K562 (cell line): ENCODE measurements around the gene DELE1. TPM values are rescaled to one million over a fixed set of nuclear protein-coding genes. Genes with fewer than 3 reads are reported as not detected.
"Not testable (repeated sequence)": the region's sequence is repeated elsewhere in the genome, so short reads cannot be mapped to it uniquely, and the experiment has no call there.

ENCODE experiments used
- ATAC-seq: fragments of 200-7000 bp; cut with Tn5 transposase; 3 replicates; pipeline ENCODE4 v1.9.1; 2020; ENCODE audit warnings: moderate library complexity
- BruUV-seq: library from RNA; stranded (reverse); fragments of 400-500 nt; replicated peaks from 2 replicates; lab custom pipeline; 2021; lab: Mats Ljungman, UMichigan
- CTCF ChIA-PET: fragments of 300-600 bp; formaldehyde crosslinking; extraction: SDS; loops from one replicate; lab custom pipeline; 2021; ENCODE audit warnings: low intra/inter-chr PET ratio; lab: Yijun Ruan, JAX
- POLR2A ChIA-PET: fragments of 300-600, 350-650 bp; sonication (Branson Sonifier 250); formaldehyde crosslinking; extraction: SDS; loops from one replicate; lab custom pipeline; 2021; ENCODE audit warnings: antibody characterized with exemption, inconsistent platforms; lab: Yijun Ruan, JAX
- DNase-seq, 4 experiments: peaks; one replicate each; pipeline versions ENCODE4 v3.0.0 to v3.0.0-alpha.2; 2011 to 2018; ENCODE audit warnings: low spot score in 3 of 4, mixed read lengths in 3 of 4; ENCODE audit errors: extremely low read depth in 1 of 4
- FAIRE-seq: peaks from 2 replicates; lab custom pipeline; 2011; peaks lifted over from hg19 to GRCh38; lab: Jason Lieb, UNC
- H2AFZ ChIP-seq: 2 replicates; pipeline ENCODE4 v1.6.0; 2011; ENCODE audit warnings: low read depth, low read length, control low read depth, inconsistent platforms
- H3K27ac ChIP-seq: fragments of 200-600 bp; 3 replicates; pipeline ENCODE4 v1.8.0; 2011; ENCODE audit warnings: low read depth, mild to moderate bottlenecking, control low read depth, inconsistent platforms, low read length, moderate library complexity, mixed read lengths; ENCODE audit errors: extremely low read depth
- H3K27me3 ChIP-seq, 2 experiments: fragments of 300-600 bp in 1 of 2; 2 replicates in 1 of 2; 3 replicates in 1 of 2; pipeline versions ENCODE4 v1.6.0 to v1.8.0; 2011; ENCODE audit warnings: inconsistent platforms in 2 of 2, low read length in 2 of 2, mild to moderate bottlenecking in 1 of 2, mixed read lengths in 1 of 2, moderate library complexity in 1 of 2; ENCODE audit not compliant: control insufficient read depth in 2 of 2, insufficient read depth in 2 of 2
- H3K36me3 ChIP-seq: fragments of 300-600 bp; 3 replicates; pipeline ENCODE4 v1.8.0; 2011; ENCODE audit warnings: mild to moderate bottlenecking, low read length, inconsistent platforms; ENCODE audit not compliant: control insufficient read depth, insufficient read depth
- H3K4me1 ChIP-seq, 2 experiments: fragments of 200-600 bp in 1 of 2; replicated peaks in 1 of 2; 2 replicates in 1 of 2; 3 replicates in 1 of 2; pipeline versions ENCODE4 v1.5.1 to v1.8.0; 2011; ENCODE audit warnings: inconsistent platforms in 2 of 2, low read length in 2 of 2, mild to moderate bottlenecking in 1 of 2, mixed read lengths in 1 of 2, moderate library complexity in 1 of 2; ENCODE audit not compliant: control insufficient read depth in 2 of 2, insufficient read depth in 2 of 2
- H3K4me2 ChIP-seq: 2 replicates; pipeline ENCODE4 v1.6.1; 2011; ENCODE audit warnings: low read length, control low read depth, inconsistent platforms, mixed read lengths; ENCODE audit not compliant: insufficient read depth
- H3K4me3 ChIP-seq: fragments of 200-600 bp; sonication (generic), shearing (Covaris generic); 2 replicates; pipeline ENCODE4 v1.5.1; 2016; ENCODE audit warnings: control low read depth, inconsistent platforms
- H3K79me2 ChIP-seq: fragments of 200-600 bp; 3 replicates; pipeline ENCODE4 v1.8.0; 2011; ENCODE audit warnings: low read length, inconsistent platforms; ENCODE audit not compliant: control insufficient read depth, insufficient read depth
- H3K9ac ChIP-seq, 2 experiments: 2 replicates each; pipeline versions ENCODE4 v1.6.0 to v1.6.1; 2011; ENCODE audit warnings: low read depth in 2 of 2, low read length in 2 of 2, control low read depth in 1 of 2, inconsistent platforms in 1 of 2, mild to moderate bottlenecking in 1 of 2, mixed read lengths in 1 of 2; ENCODE audit not compliant: insufficient read depth in 1 of 2
- H3K9me1 ChIP-seq: one replicate; pipeline ENCODE4 v1.6.0; 2011; ENCODE audit warnings: inconsistent platforms, mild to moderate bottlenecking, low read length, moderate library complexity; ENCODE audit not compliant: control insufficient read depth, insufficient read depth
- H3K9me3 ChIP-seq: replicated peaks from 2 replicates; pipeline ENCODE4 v1.5.1; 2011; ENCODE audit warnings: low read depth, low read length, inconsistent platforms; ENCODE audit not compliant: control insufficient read depth, insufficient read depth
- H4K20me1 ChIP-seq: replicated peaks from 2 replicates; pipeline ENCODE4 v1.6.1; 2011; ENCODE audit warnings: low read length, inconsistent platforms, mixed read lengths; ENCODE audit not compliant: control insufficient read depth, insufficient read depth
- ARHGAP35 ChIP-seq: fragments of 450-650 bp; IDR thresholded peaks from 2 replicates; pipeline ENCODE4 v1.6.1; 2018; ENCODE audit not compliant: partially characterized antibody
- CBFA2T2 ChIP-seq: fragments of 450-650 bp; conservative IDR thresholded peaks from 2 replicates; pipeline ENCODE4 v1.6.1; 2017; ENCODE audit warnings: mild to moderate bottlenecking
- CBFA2T3 ChIP-seq: fragments of 450-650 bp; IDR thresholded peaks from 2 replicates; pipeline ENCODE4 v1.6.1; 2017
- DPF2 ChIP-seq: fragments of 450-650 bp; IDR thresholded peaks from 2 replicates; pipeline ENCODE4 v1.6.1; 2016
- KDM1A ChIP-seq, 2 experiments: fragments of 450-650 bp; IDR thresholded peaks; 2 replicates each; pipeline ENCODE4 v1.6.1; 2016; ENCODE audit warnings: mild to moderate bottlenecking in 2 of 2
- ZBTB26 ChIP-seq: fragments of 450-650 bp; formaldehyde crosslinking; IDR thresholded peaks from 2 replicates; pipeline ENCODE4 v1.4.0; 2022; ENCODE audit warnings: missing genetic modification characterization
- ZC3H11A ChIP-seq: IDR thresholded peaks from 2 replicates; pipeline ENCODE4 v1.6.1; 2012; ENCODE audit warnings: low read depth, low read length, improper control_type of control experiment
- ZNF12 ChIP-seq: sonication (generic); formaldehyde crosslinking; IDR thresholded peaks from 2 replicates; pipeline ENCODE4 v1.4.0; 2020; ENCODE audit warnings: mild to moderate bottlenecking, missing genetic modification reagents
- ZNF239 ChIP-seq: fragments of 250-450 bp; sonication (Bioruptor Pico); IDR thresholded peaks from 2 replicates; pipeline ENCODE4 v1.4.0; 2020; ENCODE audit warnings: mild to moderate bottlenecking
- WGBS: fragments of 100-300 bp; shearing (Covaris generic); methylation state at CpG from one replicate; pipeline ENCODE4 v1.1.6; 2016; ENCODE audit warnings: low coverage, mixed read lengths; ENCODE audit not compliant: insufficient coverage; ENCODE audit errors: missing lambda C conversion rate; 5-methylcytosine and 5-hydroxymethylcytosine counted together
- in situ Hi-C: fragments of 300-500 bp; cut with MboI; formaldehyde crosslinking; loops from 4 replicates; pipeline ENCODE4 v1.15.0; 2018; ENCODE audit warnings: inconsistent platforms, mixed read lengths
- intact Hi-C: fragments of 100-400 bp; cut with micrococcal nuclease; formaldehyde crosslinking; loops from 2 replicates; pipeline ENCODE4 v1.14.2; 2022
- polyA plus RNA-seq, 8 experiments: library from polyadenylated mRNA; depleted of rRNA in 4 of 8; stranded (reverse) in 5 of 8; unstranded in 3 of 8; fragments of >200 nt; fragmentation: Nextera tagmentation in 2 of 8; fragmentation: Illumina TruSeq in 1 of 8; extraction: Ambion mirVana in 2 of 8; extraction: Trizol in 1 of 8; gene quantifications; 2 replicates each; pipeline versions ENCODE4 v1.2.1 to v1.2.3, GENCODE V29; 2011 to 2014; ENCODE audit warnings: inconsistent platforms in 1 of 8, missing spikeins in 1 of 8
- total RNA-seq, 7 experiments: library from RNA; depleted of rRNA in 6 of 7; stranded (reverse); fragments of >200 nt in 6 of 7; fragmentation: Illumina TruSeq in 2 of 7; extraction: Trizol in 2 of 7; gene quantifications; 2 replicates each; pipeline versions ENCODE4 v1.2.1 to v1.2.3, GENCODE V29; 2011 to 2021; ENCODE audit warnings: low replicate concordance in 1 of 7

Gene DELE1
- total and polyA plus RNA-seq, 9 of the 15 experiments (the other 6 are each of a cell fraction or from before 2014, with no cell fraction given), result 16.6 to 74.4 (median 49.8) TPM

- not testable (repeated sequence) for H4K20me1 ChIP-seq, H3K9me1 ChIP-seq
- H3K79me2 ChIP-seq, result peaks cover 21% of the 10 kb centered on the region
- TF ChIP-seq ARHGAP35, result peak; percentile 20
- peak; percentile 52 for TF ChIP-seq CBFA2T3
- TF ChIP-seq DPF2, result 0 out of 2 replicates have a peak, but pooled peaks have one; percentile 4
- peak; percentile 17; the same call in 1 of the 2 replicates for TF ChIP-seq CBFA2T2
- TF ChIP-seq ZNF12, result 0 out of 2 replicates have a peak, but pooled peaks have one; percentile 9
- peak; percentile 15 to 29; a peak in 1 of 4 replicates for TF ChIP-seq KDM1A (IDR thresholded peaks at IDR 0.05)
- TF ChIP-seq, all 486 proteins: peak for 6; not testable (repeated sequence) for 480
- peak; percentile 12 for ATAC-seq
- DNase-seq, result peak in 2 of 4 experiments; percentile 30 to 35
- H3K4me2 ChIP-seq, result peak overlapping the region; percentile 90
- peak overlapping the region; percentile 76 for H3K4me3 ChIP-seq
- H3K36me3 ChIP-seq, result peaks cover 27% of the 10 kb centered on the region
- in situ Hi-C loops, CTCF ChIA-PET, BruUV-seq, H3K27me3 ChIP-seq, FAIRE-seq, H3K9me3 ChIP-seq: not testable (repeated sequence)
- H3K4me1 ChIP-seq, result peaks cover 20 to 26% of the 10 kb centered on the region in 2 experiments; a peak in 4 of 5 replicates
- POLR2A ChIA-PET, result interaction anchor here (0.6 to 2.2 kb wide), 13 partner anchors 8 to 289 kb away, joined by 3 to 10 read pairs (median 5); partner anchors contain the start of gene RNF14
- peak overlapping the region; percentile 91 for H3K27ac ChIP-seq
- H2AFZ ChIP-seq, result peak overlapping the region; percentile 98
- 12% methylated on average over 21 of the region's 28 CpGs for WGBS
- peak overlapping the region; percentile 83 to 99 for H3K9ac ChIP-seq
- intact Hi-C loops, result loop anchor here (2.0 kb wide), 1 partner anchor 74 kb away; no protein-coding TSS in a partner anchor
Measured at GRCh38 chr5:141922827-141923447, 734 bp upstream of the DELE1 start.

GRCh38 chr5:141926434-141926833 is 2.8 kb downstream of the DELE1 start:
- no peak for DNase-seq
- no peaks in the 10 kb centered on the region for H3K9me1 ChIP-seq
- BruUV-seq, result no TSS peak
- ChIA-PET CTCF (no interaction called here), POLR2A (no interaction called here)
- TF ChIP-seq ZC3H11A (no peak), ZBTB26 (CRISPR knock-in tag) (no peak), ZNF239 (CRISPR knock-in tag) (no peak)
- peaks cover 60% of the 10 kb centered on the region for H3K36me3 ChIP-seq
- peak; percentile 57 for FAIRE-seq
- no peak overlapping the region for H3K4me2 ChIP-seq
- peaks cover 6 to 18% of the 10 kb centered on the region in 2 experiments; a peak in 4 of 5 replicates for H3K4me1 ChIP-seq
- no peaks in the 10 kb centered on the region for H3K27me3 ChIP-seq
- H4K20me1 ChIP-seq, result no peaks in the 10 kb centered on the region
- H3K9me3 ChIP-seq, result no peaks in the 10 kb centered on the region
- in situ Hi-C loops, result no loop called here
- no peak overlapping the region for H3K9ac ChIP-seq
- no peak overlapping the region for H3K27ac ChIP-seq
- intact Hi-C loops, result no loop called here
- ATAC-seq, result no peak
- peaks cover 21% of the 10 kb centered on the region for H3K79me2 ChIP-seq
- no peak overlapping the region for H2AFZ ChIP-seq
- no peak overlapping the region for H3K4me3 ChIP-seq
- 90% methylated on average over 2 of the region's 2 CpGs for WGBS
